HG03521 (cell line): Measurements from ENCODE around the gene CTDP1.

ENCODE experiments used
- ATAC-seq: cut with Tn5 transposase; IDR thresholded peaks from one replicate; pipeline ENCODE4 v1.9.1; 2021; ENCODE audit warnings: mild to moderate bottlenecking, moderate library complexity; ENCODE audit not compliant: unreplicated experiment

Gene CTDP1

DNA sequence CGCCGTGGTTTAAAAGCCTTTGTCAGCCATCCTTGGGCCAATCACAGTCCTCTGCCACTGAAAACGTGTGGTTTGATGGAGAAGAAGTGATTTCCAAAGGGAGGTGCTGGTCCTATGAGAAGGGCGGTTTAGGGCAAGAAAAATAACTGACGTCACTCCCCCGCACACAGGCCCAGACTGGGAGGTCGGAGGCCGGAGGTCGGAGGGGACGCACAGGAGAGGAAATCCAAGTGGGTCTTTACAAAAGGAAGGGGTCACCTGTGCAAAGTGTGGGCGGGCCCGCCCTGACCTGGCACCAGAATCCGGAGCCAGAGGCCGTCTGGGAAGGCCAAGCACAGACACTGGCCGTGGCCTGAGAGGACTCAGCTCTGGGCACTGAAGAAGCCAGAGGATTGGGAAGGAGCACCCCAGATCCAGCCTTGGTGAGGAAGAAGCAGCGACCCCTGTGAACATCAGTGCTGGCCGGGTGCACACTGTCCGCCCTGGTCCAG, 100.1 kb downstream of the CTDP1 start:
- no peak for ATAC-seq

DNA sequence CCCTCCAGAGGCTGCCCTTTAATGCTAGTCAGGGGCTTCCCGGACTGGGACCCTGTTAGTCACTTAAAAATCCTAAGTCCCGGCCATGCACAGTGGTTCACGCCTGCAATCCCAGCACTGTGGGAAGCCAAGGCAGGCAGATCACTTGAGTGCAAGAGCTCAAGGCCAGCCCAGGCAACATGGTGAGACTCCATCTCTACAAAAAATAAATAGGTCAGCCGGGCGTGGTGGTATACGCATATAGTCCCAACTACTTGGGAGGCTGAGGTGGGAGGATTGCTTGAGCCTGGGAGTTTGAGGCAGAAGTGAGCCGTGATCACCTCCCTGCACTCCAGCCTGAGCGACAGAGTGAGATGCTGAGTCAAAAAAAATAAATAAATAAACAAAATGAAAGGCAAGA, 100.9 kb downstream of the CTDP1 start:
- ATAC-seq = no peak

DNA sequence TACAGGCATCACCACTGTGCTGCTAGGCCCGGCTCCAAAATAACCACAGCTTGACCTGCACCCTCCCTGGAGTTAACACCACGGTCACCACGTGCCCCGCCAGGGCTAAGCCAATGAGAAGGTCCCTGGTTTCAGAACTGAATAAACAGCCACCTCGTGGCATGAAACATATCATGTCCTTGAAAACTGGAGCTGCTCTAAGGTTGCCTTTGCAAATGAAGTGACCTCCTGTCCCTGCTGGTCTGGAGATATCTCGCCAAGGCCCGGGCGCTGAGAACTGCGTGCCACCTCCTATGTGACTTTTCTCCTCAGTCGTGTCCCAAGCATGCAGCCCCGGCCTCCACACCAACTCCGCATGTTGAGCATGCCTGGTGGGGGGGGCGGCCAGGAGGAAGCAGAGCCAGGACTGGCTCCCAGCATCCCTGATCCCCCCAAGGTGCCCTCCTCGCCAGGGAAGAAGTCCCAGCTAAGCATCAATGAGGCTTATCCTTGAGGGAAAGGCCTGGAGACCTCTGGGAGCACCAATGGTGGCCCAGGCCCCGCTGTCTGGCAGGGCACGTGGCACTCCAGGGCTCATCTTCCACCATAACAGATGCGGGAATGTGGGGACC, 101.8 kb downstream of the CTDP1 start:
- ATAC-seq = no peak

DNA sequence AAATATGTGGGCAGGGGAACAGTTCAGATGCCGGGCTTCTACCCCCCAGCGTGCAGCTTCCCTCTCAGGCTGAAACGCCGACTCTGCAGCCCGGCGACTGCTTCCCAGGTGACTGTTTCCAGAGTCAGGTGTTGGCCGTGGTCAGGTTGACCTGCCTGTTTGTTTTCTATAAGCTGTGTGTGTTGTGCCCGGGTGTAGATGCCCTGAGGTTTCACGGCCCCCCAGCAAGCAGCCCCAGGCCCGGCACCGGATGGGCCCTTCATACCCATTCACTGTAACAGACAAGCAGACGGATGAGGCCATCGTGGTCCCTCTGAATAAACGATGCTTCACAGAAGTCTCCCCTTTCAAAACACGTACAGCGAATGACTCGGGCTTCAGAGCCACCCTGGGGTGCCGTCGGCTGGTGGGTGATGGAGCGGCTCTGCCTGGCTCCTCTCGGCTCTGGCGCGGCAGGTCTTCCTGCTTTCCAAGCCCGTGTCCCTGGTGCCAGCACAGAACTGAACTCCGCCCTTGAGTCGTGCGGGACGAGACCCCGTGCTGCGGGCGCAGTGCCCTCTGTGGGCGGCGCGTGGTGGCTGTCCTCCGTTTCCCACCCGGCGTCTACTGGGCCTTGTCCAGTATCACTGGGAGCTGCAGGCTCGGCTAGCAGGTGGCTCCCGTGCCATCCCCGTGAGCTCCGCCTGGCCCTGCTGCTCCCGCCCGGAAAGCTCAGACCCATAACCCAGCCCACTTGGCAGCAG, 103.1 kb downstream of the CTDP1 start:
- ATAC-seq = no peak

DNA sequence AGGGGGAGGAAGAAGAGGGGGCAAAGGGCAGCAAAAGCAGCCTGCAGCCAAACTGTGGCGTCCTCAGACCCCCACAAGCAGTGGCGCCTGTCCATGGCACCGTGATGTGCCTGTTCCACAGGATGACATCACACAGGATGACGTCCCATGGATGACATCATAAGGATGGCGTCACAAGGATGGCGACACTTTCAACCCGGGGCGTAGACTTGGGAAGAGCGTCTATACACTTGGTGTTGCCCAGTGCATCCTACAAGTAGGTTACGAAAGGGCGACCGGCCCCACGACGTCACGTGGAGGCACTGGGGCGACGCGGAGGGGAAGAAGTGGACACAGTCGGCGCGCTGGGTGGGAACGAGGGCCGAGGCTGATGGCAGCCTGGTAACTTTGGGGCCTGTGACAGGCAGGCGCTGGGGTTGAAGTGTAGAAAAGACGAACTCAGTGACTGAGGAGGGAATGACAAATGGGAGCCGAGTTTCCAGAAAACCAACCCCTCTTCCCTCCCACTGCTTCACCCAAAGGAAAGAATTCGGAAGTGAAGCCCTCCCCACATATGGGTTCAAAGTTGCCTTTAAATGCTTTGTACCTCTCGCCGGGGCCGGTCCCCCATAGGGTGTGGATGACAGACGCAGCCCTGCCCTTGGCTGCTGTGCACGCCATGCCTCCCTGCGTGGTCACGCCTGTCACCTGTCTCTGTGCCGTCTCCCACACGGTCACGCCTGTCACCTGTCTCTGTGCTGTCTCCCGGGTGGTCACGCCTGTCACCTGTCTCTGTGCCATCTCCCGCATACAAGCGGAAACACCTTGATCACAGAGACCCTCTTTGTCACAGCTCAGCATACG, 104.7 kb downstream of the CTDP1 start:
- no peak for ATAC-seq

DNA sequence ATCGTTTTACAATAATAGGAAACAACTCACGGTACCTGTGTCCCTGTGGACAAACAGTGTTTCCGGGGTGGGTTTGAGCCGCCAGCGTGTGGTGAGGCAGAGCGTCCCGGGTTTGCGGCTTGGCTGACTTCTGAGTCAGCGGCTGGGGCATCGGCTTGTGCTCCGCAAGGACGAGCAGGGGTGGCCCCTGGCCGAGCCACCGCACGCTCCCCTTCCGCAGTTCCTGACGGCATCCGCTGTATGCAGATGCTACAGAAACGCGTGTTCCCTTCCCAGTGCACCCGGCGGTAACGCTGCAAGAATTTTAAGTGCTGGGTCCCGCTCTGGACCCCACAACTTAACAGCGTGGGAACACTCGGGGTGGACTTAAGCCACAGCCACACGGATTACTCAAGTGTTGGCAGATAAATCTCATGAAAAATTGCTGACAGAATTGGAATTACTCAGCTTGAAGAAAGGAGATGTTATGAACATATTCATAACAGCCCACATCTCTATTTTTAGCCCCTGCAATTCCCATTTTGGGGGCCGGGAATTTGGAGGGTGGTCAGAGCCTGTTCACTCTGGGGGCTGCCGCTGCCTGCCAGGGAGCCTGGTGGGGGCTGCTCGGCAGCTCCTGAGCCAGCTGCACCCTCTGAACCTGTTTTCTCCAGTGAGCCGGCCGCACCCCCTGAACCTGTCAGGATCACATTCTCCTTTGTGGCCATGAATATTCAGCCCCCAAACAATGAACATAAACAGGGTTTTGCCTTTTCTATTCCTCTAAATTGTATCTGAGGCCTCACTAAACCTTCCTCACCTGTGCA, 105.6 kb downstream of the CTDP1 start:
- no peak for ATAC-seq

DNA sequence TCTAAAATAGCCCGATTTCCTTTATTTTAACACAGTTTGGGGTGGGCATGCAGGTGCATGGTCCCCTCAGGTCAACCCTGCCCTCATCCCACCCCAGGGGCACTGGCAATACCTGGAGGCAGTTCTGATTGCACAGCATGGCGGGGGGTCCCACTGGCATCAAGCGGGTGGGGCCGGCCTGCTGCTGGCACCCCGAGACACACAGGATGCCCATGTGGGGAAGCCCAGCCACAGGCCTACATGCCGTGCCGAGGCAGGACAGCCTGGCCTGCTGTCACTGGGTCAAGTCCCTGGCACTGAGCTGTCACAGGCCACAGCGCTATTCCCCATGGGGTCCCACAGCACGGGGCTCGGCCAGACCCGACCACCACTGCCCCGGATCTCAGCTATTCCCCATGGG, 106.2 kb downstream of the CTDP1 start:
- ATAC-seq = no peak

DNA sequence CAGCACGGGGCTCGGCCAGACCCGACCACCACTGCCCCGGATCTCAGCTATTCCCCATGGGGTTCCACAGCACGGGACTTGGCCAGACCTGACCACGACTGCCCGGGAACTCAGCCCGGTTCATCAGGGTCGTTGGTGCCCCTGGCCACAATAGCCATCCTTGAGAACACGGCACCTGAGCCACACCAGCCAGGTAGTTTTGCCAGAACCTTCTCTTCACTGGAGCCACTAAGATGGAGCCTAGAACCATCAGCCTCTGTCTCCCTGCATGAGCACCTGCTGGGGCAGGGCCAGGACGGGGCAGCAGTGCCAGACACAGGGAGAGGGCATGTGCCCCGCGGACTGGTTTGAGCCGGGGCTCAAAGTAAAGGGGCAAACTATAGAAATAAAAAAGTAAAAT, 106.7 kb downstream of the CTDP1 start:
- no peak for ATAC-seq

DNA sequence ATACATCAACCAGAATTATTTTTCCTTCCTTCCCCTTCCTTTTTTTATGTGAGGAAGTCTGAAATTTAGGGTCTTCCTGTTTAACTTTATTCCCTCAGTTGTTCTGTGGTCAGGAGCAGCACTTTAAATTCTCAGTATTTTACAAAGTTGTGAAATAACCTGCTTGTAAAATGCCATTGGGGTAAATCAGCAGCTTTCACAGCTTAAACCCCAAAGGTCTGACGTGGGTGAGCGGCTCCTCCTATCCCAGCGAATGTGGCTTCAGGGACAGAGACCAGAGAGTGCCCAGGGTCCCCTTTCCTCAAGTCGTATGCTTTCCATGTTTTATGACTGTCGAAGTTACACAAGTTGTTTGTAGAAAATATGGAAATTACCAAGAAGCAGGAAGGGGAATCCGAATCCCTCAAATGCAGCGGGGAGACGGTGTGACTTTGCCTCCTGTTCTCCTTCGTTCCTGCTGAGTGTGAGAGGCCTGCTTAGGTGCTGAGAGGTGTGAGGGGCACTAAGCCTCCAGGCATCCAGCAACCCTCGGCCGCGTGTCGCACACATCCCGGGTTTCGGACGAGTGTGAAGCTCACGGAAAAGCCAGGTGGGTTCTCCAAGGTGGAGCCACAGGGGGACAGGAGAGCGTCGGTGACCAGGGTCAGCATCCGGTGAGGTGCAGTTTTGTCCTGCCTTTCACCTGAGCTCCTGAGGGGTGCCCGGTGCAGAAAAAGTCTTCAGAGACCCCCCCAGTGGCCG, 107.4 kb downstream of the CTDP1 start:
- ATAC-seq = no peak

DNA sequence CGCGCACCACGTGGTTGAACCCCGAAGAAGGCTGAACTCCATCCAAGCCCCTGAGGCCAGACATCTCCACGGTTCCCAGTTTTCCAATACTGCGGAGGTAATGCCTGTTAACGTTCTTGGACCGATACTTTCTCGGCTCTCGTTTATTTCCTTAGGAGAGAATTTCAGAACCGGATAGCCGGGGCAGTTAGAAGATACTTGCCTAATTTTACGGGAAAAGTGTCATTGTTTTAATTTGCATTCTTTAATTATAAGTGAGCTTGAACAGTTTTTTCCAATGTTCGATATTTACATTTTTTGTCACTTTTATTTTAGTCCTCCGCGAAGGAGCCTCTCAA, 107.9 kb downstream of the CTDP1 start:
- no peak for ATAC-seq

DNA sequence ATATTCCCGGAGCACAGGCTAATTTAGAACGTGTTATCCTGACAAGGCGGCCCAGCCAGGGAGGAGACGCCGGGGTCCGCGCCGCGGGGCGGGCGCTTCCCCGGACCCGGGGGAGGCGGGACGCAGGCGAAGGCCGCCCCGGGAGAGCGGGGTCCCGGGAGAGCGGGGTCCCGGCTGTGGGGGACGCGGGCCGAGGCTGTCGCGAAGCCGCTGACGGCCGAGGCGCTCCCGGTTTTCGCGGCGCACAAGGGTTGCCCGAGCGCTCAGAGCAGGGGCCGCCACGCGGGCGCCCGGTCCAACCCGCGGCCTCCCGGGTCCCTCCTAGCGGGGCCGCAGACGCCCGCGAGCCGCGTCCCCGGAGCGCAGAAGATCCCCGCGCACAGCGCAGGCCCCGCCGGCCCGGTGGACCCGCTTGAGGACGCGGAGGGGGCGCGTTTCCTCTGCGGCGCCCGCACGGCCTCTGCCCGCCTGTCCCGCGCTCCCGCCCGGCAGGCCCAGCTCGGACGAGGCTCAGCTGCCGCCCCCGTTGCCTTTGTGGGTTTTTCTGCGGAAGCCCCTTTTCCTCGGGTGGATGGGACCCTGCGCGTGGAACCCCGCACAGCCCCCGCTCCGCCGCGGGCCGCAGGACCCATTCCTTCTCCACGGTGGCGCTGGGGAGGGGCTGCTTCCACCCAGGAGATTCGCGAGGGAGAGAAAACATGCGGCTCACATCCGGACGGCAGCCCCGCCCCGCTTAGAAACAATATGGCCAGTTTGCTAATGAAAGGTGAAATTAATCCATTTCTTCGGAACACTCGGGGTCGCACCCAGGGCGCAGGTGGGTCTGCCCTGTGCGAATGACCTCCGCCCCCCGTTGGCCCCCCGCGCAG, 108.5 kb downstream of the CTDP1 start:
- ATAC-seq = no peak

DNA sequence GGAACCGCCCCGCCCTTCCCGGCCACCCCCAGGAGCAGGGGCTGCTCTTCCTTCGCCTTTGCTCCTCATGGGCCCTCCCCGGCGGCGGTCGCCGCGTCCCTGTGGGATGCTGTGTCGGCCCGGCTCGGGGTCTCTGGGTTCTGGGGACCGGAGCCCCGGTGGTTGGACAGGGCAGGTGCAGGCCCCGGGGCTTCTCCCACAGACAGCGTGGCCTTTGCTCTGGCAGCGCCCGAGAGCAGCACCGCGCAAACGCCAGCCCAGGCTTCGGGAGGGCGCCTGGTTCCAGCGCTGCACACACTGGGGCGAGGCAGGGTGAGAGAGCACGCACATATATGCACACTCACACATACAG, 109.1 kb downstream of the CTDP1 start:
- ATAC-seq = no peak

DNA sequence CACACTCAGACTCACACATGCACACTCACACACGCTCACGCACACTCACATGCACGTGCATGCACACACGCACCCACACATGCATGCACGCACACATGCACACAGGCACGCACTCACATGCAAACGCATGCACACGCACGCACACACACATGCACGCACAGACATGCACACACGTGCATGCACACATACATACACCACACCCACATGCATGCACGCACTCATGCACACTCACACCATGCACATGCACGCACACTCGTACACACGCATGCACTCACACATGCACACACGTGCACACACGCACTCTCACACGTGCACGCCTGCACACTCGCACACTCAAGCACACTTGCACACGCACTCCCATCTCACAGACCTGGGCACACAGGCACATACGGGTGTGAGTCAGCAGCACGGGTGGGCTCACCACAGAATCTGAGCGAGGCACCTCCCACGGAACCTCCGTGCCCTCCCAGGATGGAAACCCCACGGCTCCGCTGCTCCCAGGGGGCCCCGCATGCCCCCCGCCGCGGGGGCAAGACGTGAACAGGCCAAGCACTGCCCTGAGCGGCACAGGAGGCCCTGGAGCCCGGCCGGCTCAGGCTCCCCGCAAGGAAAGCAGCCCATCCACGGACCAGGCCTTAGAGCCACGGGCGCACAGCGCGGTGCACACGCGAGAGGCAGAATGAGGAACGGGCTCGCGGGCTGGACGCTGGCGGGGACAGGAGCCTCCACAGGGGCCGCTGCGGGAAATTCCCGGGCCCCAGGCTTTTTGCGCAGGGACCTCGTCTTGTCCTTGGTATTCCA, 109.7 kb downstream of the CTDP1 start:
- no peak for ATAC-seq

DNA sequence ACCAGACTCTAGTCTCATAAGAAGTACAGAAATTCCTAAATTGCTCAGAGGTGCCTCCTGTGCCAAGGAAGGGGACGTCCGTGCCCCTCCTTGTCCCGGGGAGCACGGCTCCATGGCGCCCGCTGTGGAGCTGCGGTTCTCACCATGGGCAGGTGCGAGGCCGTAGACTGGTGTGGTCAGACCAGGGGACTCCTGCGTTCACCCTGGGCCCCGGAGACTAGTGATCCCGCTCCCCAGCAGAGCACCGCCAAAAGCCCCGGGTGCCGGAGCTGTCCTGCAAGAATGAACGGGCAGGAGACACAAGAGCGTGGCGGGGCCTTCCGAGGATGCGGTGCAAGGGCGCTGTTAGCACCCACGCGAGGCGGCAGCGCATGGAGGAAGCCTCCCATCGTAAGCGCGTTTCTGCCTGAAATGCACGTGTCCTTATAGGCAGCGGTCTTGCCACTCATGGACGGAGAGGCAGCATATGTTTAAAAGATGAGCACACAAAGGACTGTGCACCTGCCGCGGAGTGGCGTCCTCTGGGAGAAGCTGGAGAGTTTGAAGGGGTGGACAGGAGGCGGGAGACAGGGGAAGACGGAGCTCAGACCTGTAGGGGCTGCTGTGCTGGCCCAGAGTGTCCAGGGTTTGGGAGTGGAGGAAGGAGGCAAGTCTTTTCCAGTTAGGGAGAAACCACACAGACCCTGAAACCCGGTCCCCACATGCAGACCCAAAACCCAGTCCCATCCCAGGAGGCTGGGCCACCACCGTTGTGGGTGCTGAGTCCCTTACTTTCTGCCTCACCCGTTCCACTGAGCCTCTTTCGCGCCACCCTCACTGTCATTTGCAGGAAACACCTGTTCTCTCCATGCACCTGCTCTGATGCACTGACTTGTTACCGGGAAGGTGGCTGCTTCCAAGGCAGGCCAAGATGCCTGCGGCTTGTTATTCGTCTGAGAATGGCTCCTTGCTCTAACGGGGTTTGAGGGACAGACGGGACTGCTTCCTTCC, 110.6 kb downstream of the CTDP1 start:
- ATAC-seq = no peak

DNA sequence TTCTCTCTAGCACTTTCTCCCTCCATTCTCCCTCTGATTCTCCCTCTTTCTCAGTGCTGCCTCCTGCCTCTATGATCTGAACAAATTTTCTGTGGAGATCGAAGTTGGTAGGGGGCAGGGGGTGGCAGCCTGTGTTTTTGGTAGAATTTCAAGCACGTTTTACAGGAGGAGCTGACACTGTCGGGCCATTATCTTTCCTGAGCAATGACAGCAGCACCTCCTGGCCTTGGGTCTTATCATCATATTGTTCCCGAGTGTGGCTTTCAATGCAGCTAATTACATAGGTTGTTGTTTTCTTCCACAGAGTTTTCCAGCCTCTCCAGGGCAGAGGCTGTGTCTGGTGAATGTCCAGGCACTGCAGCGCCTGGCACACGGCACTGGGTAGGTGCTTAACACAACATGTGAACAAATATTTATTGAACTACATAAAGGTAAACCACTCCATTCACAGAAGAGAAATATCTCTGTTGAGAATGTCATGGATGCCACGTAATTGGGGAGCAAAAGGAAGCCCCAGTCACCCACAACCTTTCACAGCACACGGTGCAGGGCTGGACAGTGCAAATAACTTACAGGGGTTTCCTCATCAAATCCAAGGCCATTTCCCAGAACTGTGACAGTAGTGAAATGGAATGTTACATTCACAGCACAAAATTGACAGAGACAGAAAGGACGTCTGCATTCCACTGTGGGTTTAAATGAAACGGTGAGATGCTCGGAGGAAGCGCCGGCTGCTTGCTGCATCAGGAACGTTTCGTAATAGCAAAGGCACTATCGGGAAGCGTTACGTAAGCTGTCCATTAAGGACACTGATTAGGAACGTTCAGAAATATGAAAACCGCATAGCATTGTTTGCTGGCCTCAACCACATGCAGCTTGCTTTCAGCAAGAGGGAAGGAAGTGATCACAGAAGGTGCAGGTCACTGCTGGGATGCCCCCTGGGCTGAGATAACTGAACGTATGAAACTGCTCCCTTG, 111.7 kb downstream of the CTDP1 start:
- no peak for ATAC-seq
